K562 (cell line): Measurements from ENCODE around the gene AIG1. TPM values are rescaled to one million over a fixed set of nuclear protein-coding genes. Genes with fewer than 3 reads are reported as not detected.
A peak's percentile ranks its signal among the peaks of the same experiment; 100 is the strongest.

Experiments used
- CHAMP1 ChIP-seq: fragments of 450-650 bp; IDR thresholded peaks from 2 replicates; pipeline ENCODE4 v1.6.1; 2016; ENCODE audit warnings: mild to moderate bottlenecking
- ETV6 ChIP-seq, 3 experiments: fragments of 150-350 bp in 1 of 3; sonication (generic) in 1 of 3; formaldehyde crosslinking in 1 of 3; IDR thresholded peaks; 2 replicates each; pipeline versions ENCODE4 v1.6.1 to v1.8.0; 2014 to 2022; ENCODE audit warnings: borderline replicate concordance in 2 of 3, low read depth in 2 of 3, antibody characterized with exemption in 1 of 3, low read length in 1 of 3, mild to moderate bottlenecking in 1 of 3, missing genetic modification reagents in 1 of 3
- polyA plus RNA-seq, 8 experiments: library from polyadenylated mRNA; depleted of rRNA in 4 of 8; stranded (reverse) in 5 of 8; unstranded in 3 of 8; fragments of >200 nt; fragmentation: Nextera tagmentation in 2 of 8; fragmentation: Illumina TruSeq in 1 of 8; extraction: Ambion mirVana in 2 of 8; extraction: Trizol in 1 of 8; gene quantifications; 2 replicates each; pipeline versions ENCODE4 v1.2.1 to v1.2.3, GENCODE V29; 2011 to 2014; ENCODE audit warnings: inconsistent platforms in 1 of 8, missing spikeins in 1 of 8
- total RNA-seq, 7 experiments: library from RNA; depleted of rRNA in 6 of 7; stranded (reverse); fragments of >200 nt in 6 of 7; fragmentation: Illumina TruSeq in 2 of 7; extraction: Trizol in 2 of 7; gene quantifications; 2 replicates each; pipeline versions ENCODE4 v1.2.1 to v1.2.3, GENCODE V29; 2011 to 2021; ENCODE audit warnings: low replicate concordance in 1 of 7
- TF ChIP-seq, protein P1 (sequence below): fragments of 450-650 bp; IDR thresholded peaks from 2 replicates; pipeline ENCODE4 v1.6.1; 2016; ENCODE audit warnings: low read depth

AIG1 gene
- total and polyA plus RNA-seq, 9 of the 15 experiments (the other 6 are each of a cell fraction or from before 2014, with no cell fraction given) = 74.8 to 333 (median 127) TPM

- TF ChIP-seq, protein P1, sequence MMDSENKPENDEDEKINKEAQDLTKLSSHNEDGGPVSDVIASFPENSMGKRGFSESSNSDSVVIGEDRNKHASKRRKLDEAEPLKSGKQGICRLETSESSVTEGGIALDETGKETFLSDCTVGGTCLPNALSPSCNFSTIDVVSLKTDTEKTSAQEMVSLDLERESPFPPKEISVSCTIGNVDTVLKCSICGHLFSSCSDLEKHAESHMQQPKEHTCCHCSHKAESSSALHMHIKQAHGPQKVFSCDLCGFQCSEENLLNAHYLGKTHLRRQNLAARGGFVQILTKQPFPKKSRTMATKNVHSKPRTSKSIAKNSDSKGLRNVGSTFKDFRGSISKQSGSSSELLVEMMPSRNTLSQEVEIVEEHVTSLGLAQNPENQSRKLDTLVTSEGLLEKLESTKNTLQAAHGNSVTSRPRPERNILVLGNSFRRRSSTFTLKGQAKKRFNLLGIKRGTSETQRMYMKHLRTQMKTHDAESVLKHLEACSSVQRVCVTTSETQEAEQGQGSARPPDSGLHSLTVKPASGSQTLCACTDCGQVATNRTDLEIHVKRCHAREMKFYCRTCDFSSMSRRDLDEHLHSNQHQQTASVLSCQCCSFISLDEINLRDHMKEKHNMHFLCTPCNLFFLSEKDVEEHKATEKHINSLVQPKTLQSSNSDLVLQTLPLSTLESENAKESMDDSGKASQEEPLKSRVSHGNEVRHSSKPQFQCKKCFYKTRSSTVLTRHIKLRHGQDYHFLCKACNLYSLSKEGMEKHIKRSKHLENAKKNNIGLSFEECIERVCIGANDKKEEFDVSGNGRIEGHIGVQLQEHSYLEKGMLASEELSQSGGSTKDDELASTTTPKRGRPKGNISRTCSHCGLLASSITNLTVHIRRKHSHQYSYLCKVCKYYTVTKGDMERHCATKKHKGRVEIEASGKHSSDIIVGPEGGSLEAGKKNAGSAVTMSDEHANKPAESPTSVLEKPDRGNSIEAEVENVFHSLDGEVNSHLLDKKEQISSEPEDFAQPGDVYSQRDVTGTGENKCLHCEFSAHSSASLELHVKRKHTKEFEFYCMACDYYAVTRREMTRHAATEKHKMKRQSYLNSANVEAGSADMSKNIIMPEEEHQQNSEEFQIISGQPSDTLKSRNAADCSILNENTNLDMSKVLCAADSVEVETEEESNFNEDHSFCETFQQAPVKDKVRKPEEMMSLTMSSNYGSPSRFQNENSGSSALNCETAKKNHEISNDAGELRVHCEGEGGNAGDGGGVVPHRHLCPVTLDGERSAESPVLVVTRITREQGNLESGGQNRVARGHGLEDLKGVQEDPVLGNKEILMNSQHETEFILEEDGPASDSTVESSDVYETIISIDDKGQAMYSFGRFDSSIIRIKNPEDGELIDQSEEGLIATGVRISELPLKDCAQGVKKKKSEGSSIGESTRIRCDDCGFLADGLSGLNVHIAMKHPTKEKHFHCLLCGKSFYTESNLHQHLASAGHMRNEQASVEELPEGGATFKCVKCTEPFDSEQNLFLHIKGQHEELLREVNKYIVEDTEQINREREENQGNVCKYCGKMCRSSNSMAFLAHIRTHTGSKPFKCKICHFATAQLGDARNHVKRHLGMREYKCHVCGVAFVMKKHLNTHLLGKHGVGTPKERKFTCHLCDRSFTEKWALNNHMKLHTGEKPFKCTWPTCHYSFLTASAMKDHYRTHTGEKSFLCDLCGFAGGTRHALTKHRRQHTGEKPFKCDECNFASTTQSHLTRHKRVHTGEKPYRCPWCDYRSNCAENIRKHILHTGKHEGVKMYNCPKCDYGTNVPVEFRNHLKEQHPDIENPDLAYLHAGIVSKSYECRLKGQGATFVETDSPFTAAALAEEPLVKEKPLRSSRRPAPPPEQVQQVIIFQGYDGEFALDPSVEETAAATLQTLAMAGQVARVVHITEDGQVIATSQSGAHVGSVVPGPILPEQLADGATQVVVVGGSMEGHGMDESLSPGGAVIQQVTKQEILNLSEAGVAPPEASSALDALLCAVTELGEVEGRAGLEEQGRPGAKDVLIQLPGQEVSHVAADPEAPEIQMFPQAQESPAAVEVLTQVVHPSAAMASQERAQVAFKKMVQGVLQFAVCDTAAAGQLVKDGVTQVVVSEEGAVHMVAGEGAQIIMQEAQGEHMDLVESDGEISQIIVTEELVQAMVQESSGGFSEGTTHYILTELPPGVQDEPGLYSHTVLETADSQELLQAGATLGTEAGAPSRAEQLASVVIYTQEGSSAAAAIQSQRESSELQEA = no peak
- TF ChIP-seq ETV6 (IDR thresholded peaks at IDR 0.05; ENCODE audit: borderline replicate concordance in 1 of 2, low read depth in 2 of 2, low read length in 1 of 2) (no peak), ETV6 (CRISPR knock-in tag; IDR thresholded peaks at IDR 0.05; ENCODE audit: borderline replicate concordance) (no peak), CHAMP1 (peak; percentile 62; the same call in 1 of the 2 replicates)
These were observed 139.6 kb downstream of the AIG1 start (continued) for GRCh38 chr6:143200167-143200770.
